ENCODE measurements around the gene RELL2. TPM values are rescaled to one million over a fixed set of nuclear protein-coding genes. Genes with fewer than 3 reads are reported as not detected.

The RELL2 gene, protein sequence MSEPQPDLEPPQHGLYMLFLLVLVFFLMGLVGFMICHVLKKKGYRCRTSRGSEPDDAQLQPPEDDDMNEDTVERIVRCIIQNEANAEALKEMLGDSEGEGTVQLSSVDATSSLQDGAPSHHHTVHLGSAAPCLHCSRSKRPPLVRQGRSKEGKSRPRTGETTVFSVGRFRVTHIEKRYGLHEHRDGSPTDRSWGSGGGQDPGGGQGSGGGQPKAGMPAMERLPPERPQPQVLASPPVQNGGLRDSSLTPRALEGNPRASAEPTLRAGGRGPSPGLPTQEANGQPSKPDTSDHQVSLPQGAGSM
- 5.6 TPM for total RNA-seq

DNA sequence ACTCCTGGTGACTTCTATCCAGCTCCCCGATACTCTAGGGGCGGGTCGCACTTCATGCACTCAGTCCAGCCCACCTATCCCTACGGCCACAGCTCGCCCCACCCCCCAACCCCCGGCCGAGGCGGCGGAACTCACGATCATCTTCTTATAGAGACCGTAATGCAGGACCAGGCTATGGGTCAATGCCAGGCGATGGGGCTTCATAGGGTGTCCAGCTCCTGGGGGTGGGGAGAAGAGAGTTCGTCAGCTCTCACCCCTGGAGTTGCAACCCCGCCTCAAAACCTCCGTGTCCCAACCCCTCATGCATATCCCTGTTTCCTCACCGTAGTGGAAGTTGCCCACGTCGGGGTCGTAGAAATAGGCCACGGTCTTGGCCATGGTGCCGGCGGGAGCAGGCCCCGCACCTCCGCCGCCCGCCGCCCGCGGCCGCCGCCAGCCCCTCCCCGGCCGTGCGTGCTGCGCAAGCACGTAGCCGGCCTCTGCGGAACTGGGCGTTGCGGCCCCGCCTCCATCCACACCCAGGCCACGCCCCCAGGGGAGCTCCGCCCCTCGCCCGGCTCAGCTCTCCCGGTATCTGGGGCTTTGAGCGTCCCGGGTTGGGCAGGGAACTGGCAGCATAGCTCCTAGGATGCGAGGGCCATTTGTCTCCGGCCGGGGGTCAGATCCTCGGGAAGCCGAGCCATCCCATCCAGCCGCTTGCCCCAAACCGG, at the start of gene RELL2, which contains the start of gene HDAC3:
RELL2 (plus strand) TSS at position 585 of the 710 bp plus-strand sequence. CDS start 1,229 bp downstream, outside the sequence.
HDAC3 (minus strand) TSS at position 437 of the 710 bp plus-strand sequence; CDS start at position 378, 59 bp downstream.
- Histone ChIP-seq H3K9me3 (no peaks in the 10 kb centered on the region), H3K27ac (peak within 1 kb of the TSS; percentile 73), H3K27me3 (no peaks in the 10 kb centered on the region), H3K4me3 (peak within 1 kb of the TSS; percentile 85 to 90), H3K36me3 (peaks cover 0 to 4% of the 10 kb centered on the region in 2 donors), H3K4me1 (peaks cover 34% of the 10 kb centered on the region)
- TF ChIP-seq POLR2AphosphoS5 (IDR thresholded peaks at IDR 0.05; ENCODE audit: insufficient read depth in 1 of 2, low read depth in 1 of 2) (peak; percentile 8 to 66), POLR2A (IDR thresholded peaks at IDR 0.05) (peak in 1 of 2 donors; percentile 85)
- TF ChIP-seq, protein P1, sequence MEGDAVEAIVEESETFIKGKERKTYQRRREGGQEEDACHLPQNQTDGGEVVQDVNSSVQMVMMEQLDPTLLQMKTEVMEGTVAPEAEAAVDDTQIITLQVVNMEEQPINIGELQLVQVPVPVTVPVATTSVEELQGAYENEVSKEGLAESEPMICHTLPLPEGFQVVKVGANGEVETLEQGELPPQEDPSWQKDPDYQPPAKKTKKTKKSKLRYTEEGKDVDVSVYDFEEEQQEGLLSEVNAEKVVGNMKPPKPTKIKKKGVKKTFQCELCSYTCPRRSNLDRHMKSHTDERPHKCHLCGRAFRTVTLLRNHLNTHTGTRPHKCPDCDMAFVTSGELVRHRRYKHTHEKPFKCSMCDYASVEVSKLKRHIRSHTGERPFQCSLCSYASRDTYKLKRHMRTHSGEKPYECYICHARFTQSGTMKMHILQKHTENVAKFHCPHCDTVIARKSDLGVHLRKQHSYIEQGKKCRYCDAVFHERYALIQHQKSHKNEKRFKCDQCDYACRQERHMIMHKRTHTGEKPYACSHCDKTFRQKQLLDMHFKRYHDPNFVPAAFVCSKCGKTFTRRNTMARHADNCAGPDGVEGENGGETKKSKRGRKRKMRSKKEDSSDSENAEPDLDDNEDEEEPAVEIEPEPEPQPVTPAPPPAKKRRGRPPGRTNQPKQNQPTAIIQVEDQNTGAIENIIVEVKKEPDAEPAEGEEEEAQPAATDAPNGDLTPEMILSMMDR (IDR thresholded peaks at IDR 0.05): no peak
- intact Hi-C loops (cut with DNase I): no loop called here
- peak in 1 of 2 donors; percentile 90 for DNase-seq (ENCODE audit: extremely low spot score in 2 of 2)

DNA sequence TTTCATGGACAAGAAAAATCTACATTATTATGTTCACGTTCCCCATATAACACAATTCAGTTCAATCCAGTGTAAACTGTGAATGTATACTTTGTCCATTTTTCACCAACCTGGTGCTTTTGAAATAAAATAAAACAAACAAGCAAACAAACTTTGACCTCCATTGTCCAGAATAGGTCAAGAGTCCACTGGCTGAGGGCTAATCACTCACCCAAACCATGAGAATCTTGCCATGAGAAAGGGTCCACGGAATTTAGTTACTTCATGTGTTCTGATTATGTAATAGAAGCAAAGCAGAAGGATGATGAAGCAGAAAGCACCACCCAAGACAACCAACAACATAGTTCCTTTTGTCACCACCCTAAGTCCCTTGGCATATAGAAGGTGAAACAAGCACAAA, 46.7 kb upstream of the RELL2 start:
- no peak for DNase-seq (ENCODE audit: extremely low spot score in 2 of 2)
- TF ChIP-seq, protein P1 (IDR thresholded peaks at IDR 0.05): no peak
- TF ChIP-seq POLR2AphosphoS5 (IDR thresholded peaks at IDR 0.05; ENCODE audit: insufficient read depth in 1 of 2, low read depth in 1 of 2): no peak
- no peaks in the 10 kb centered on the region for H3K9me3 ChIP-seq
- peaks cover 0 to 19% of the 10 kb centered on the region in 2 donors for H3K36me3 ChIP-seq
- intact Hi-C loops (cut with DNase I): no loop called here
- no peak overlapping the region for H3K4me3 ChIP-seq
- H3K4me1 ChIP-seq: no peaks in the 10 kb centered on the region
- no peaks in the 10 kb centered on the region for H3K27me3 ChIP-seq
- no peak overlapping the region for H3K27ac ChIP-seq

DNA sequence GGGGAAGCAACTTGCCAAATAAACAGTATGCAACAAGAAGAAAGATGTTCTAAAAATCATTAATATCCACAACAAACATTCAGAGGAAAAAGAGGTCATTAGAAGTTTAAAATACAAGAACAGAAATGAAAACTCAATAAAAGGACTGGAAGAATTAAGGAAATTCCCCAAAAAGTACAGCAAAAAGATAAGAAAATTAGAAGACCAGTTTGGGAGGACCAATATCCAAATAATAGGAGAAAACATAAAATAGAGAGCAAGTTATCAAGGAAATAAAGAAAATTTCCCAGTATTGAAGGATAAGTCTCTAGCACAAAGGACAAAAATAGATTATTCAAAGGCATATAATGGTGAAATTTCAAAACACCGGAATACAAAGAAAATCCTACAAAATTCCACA, 39.9 kb upstream of the RELL2 start:
- no peaks in the 10 kb centered on the region for H3K27me3 ChIP-seq
- H3K36me3 ChIP-seq: no peaks in the 10 kb centered on the region
- TF ChIP-seq, protein P1 (IDR thresholded peaks at IDR 0.05): no peak
- no peak for TF ChIP-seq POLR2AphosphoS5 (IDR thresholded peaks at IDR 0.05; ENCODE audit: insufficient read depth in 1 of 2, low read depth in 1 of 2)
- no peak for TF ChIP-seq POLR2A (IDR thresholded peaks at IDR 0.05)
- H3K9me3 ChIP-seq: no peaks in the 10 kb centered on the region
- intact Hi-C loops (cut with DNase I): no loop called here
- no peak overlapping the region for H3K4me3 ChIP-seq
- H3K27ac ChIP-seq: no peak overlapping the region
- no peaks in the 10 kb centered on the region for H3K4me1 ChIP-seq
- DNase-seq (ENCODE audit: extremely low spot score in 2 of 2): no peak

DNA sequence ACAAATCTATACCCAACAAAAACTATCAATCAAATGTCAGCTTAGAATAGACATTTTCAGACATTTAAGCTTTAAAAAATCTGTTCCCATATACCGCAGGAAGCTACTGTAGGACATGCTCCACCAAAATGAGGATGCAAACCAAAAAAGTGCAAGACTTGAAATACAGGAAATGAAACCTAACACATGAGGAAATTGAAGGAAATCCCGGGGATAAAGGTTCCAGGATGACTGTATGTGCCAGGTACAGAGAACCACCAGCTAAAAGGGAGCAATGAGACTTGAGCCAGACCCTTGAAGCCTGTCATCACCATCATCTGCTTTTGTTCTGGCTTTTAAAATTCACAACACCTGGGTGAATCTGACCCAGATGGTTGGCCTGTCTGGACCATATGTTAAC, 39.4 kb upstream of the RELL2 start:
- no peaks in the 10 kb centered on the region for H3K9me3 ChIP-seq
- peaks cover 3% of the 10 kb centered on the region for H3K4me1 ChIP-seq
- intact Hi-C loops (cut with DNase I): no loop called here
- no peaks in the 10 kb centered on the region for H3K36me3 ChIP-seq
- no peak for TF ChIP-seq POLR2AphosphoS5 (IDR thresholded peaks at IDR 0.05; ENCODE audit: insufficient read depth in 1 of 2, low read depth in 1 of 2)
- TF ChIP-seq, protein P1 (IDR thresholded peaks at IDR 0.05): no peak
- no peak for TF ChIP-seq POLR2A (IDR thresholded peaks at IDR 0.05)
- H3K27ac ChIP-seq: no peak overlapping the region
- DNase-seq (ENCODE audit: extremely low spot score in 2 of 2): no peak
- no peaks in the 10 kb centered on the region for H3K27me3 ChIP-seq
- H3K4me3 ChIP-seq: no peak overlapping the region

Measured in vagina (tissue), 2 donors.